ENCODE measurements around the gene JUND.
A peak's percentile ranks its signal among the peaks of the same experiment; 100 is the strongest.

The JUND gene

GRCh38 chr19:18308051-18308947 lies 26.9 kb upstream of the JUND start:
- no peak for DNase-seq (ENCODE audit: low read depth)

DNA sequence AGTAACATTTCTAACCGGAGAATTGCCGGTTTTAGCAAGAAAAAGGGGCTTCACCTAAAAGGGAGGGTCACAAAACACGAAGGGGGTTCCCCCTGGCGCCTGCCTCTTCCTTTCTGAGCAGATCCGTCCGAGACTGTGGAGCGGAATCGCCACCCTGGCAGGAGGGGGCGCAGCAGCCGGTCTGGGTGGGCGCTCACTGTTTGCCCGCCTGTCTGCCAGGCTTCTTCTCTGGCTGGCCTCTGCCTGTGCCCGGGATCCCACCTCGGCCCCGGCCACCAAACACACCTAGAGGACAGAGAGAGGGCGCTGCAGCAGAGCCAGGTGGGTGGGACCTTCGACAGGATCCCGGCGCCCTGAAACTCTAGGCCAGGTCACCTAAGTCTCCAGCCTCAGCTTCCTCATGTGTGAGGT lies 25.9 kb upstream of the JUND start:
- DNase-seq (ENCODE audit: low read depth) = no peak

GRCh38 chr19:18306888-18307260 lies 25.5 kb upstream of the JUND start:
- no peak for DNase-seq (ENCODE audit: low read depth)

- DNase-seq (ENCODE audit: low read depth) = no peak
Observed at GRCh38 chr19:18306209-18306887, 24.9 kb upstream of the JUND start.

GRCh38 chr19:18304458-18305310 lies 23.3 kb upstream of the JUND start:
- DNase-seq (ENCODE audit: low read depth) = peak; percentile 83

- DNase-seq (ENCODE audit: low read depth) = no peak
Observed at GRCh38 chr19:18304208-18304457, 22.7 kb upstream of the JUND start.

GRCh38 chr19:18301718-18302111 lies 20.3 kb upstream of the JUND start:
- no peak for DNase-seq (ENCODE audit: low read depth)

- no peak for DNase-seq (ENCODE audit: low read depth)
Observed at GRCh38 chr19:18300930-18301717, 19.7 kb upstream of the JUND start.

GRCh38 chr19:18299654-18300053 lies 18.2 kb upstream of the JUND start:
- no peak for DNase-seq (ENCODE audit: low read depth)

DNA sequence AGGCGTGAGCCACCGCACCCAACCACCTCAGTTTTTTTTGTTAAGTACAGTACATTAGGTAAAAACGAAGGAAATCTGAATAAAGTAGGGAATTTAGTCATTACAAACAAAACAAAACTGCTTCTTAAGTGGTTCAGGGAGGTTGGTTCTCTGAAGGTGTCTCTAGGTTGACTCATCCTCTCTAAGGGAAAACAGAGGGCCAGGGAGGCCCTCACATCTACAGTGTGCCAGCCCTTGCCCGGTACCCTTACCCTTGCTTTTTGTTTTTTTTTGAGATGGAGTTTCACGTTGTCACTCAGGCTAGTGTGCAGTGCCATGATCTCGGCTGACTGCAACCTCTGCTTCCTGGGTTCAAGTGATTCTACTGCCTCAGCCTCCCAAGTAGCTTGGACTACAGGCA lies 17.2 kb upstream of the JUND start:
- no peak for DNase-seq (ENCODE audit: low read depth)

- DNase-seq (ENCODE audit: low read depth) = no peak
Observed at GRCh38 chr19:18297308-18297707, 15.9 kb upstream of the JUND start.

GRCh38 chr19:18295034-18295451 lies 13.6 kb upstream of the JUND start:
- no peak for DNase-seq (ENCODE audit: low read depth)

- peak; percentile 87 for DNase-seq (ENCODE audit: low read depth)
Observed at GRCh38 chr19:18294467-18294864, 13.0 kb upstream of the JUND start.

DNA sequence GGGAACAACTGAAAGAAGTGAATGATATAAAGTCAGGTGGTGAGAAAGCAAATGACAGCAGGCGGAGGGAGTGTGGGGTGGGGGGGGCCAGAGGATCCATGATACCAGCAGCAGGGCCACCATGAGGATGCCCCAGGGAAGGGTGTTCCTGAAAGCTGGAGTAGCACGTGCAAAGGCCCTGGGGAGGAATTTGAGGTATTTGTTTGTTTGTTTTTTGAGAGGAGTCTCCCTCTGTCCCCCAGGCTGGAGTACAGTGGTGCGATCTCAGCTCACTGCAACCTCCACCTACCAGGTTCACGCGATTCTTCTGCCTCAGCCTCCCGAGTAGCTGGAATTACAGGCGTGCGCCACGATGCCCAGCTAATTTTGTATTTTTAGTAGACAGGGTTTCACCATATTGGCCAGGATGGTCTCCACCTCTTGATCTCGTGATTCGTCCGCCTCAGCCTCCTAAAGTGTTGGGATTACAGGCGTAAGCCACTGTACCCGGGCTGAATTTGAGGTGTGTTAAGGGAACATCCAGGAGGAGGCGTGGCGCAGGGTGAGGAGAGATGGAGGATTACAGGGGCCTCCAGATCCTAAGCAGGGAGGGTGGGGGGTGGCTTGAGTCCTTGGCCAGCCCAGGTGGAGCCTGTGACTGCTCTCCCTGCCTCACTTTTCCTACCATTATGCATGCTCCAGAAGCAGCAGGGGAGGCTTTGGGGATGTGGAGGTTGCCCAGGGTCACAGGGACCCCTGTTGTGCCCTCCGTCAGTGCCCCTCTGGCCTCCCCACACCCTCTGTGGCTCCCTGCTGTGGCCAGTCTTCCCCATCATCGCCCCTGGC lies 12.4 kb upstream of the JUND start:
- no peak for DNase-seq (ENCODE audit: low read depth)

GRCh38 chr19:18292810-18293641 lies 11.6 kb upstream of the JUND start:
- no peak for DNase-seq (ENCODE audit: low read depth)

GRCh38 chr19:18292462-18292809 lies 11.0 kb upstream of the JUND start:
- DNase-seq (ENCODE audit: low read depth) = no peak

DNA sequence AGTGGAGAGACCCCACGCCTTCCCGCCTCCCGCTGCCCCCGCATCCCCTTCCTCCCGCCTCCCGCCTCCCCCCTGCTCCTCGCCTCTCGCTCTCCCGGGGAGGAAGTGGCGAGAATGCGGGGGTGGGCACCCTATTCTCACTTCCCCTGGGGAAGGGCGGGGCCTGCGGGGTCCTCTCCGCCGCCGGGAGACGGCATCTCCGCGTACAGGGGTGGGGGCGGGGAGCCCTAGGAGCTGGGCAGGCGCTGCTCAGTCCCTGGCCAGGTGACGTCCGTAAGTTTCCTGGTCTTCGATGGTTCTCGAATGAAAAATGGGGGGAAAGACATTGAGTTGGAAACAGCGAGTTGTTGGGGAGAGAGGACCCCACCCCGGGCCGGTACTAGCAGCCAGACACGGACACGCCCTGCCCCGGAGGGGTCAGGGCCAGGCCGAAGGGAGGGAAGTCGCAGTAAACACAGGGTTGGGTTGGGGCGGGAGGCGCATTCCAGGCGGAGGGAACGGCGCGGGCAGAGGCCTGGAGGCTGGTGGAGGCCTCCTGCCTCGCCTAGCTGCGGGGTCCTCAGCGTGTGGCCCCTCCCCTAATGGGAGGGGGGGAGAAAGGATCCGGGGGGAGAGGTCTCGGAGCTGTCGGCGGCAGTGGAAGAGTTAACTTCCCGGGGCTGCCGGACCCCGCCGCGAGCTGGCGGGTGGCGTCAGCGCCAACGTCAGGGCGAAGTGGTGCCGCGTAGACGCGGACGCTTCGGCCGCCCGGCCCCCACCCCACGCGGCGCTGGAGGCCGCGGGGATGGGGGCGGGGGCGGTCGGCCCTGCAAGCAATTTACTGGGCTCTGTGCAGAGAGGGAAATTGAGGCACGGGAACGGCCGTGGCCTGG lies 10.4 kb upstream of the JUND start:
- DNase-seq (ENCODE audit: low read depth) = peak; percentile 86

DNA sequence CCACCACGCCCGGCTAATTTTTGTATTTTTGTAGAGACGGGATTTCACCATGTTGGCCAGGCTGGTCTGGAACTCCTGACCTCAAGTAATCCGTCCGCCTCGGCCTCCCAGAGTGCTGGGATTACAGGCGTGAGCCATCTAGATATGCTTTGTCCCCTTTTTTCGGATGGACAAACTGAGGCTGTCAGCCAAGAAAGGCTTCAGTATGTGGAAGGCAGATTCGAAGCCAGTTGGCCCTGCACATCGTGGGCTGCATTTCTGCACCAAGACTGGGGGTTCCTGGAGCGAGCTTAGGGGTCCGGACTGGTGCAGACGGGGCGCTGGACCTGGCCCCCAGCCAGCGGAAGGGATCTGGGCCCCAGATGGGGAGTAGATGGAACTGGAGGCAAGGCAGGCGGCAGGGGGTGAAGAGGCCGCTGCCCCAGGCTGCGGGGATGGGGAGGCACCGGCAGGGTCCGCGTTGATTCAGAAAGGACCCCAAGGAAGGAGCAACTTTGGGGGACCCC lies 9.7 kb upstream of the JUND start:
- no peak for DNase-seq (ENCODE audit: low read depth)

Measured in stimulated activated CD8-positive, alpha-beta memory T cell treated with anti-CD3 and anti-CD28 coated beads, Interleukin-4, amount 100 ng/mL, for 24 hours (primary cell).